IPS DF 4.7 (cell line): ENCODE measurements around the gene RHOV.

Experiments
- DNase-seq: peaks from one replicate; pipeline ENCODE4 v3.0.0-alpha.2; 2013; ENCODE audit warnings: low spot score; ENCODE audit errors: extremely low read depth

Gene RHOV

GRCh38 chr15:40873694-40874561, at the start of gene RHOV:
Gene RHOV (minus strand): TSS chr15:40874234. CDS start chr15:40874139, 95 bp downstream.
- no peak for DNase-seq

- DNase-seq, result no peak
Measured at GRCh38 chr15:40923551-40923950, 49.5 kb upstream of the RHOV start.

- DNase-seq, result no peak
Measured at GRCh38 chr15:40922608-40923005, 48.6 kb upstream of the RHOV start.

DNA sequence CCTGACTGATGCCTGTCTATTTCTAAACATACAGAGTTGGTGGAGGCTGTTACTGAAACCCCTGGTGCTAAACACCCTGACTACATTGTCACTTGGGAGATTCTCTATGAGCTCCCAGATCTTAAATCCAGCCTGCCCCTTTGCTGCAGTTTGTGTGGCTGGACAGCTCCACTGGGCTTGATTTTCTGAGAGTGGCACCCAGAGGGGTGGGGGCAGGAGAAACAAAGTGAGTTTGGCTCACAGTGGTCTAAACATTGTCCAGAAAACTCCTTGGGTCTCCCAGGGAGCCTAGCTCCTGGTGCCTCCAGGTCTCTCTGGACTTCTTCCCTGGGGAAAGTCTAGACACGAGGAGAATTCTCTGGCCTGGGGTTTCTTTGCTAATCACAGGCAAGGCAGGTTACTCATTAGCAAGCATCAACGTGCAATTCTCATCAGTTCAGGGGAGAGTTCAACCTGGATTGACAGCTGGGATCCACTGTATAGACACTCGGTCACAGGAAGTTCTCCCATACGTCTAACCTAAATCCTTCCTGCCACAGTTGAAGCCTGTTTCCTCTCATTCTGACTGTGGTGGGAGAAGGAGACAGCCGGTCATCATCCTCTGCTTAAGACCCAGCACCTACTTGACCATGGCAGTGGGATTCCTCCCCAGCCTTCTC, 48.0 kb upstream of the RHOV start:
- no peak for DNase-seq

- DNase-seq, result no peak
Measured at GRCh38 chr15:40918799-40919392, 44.9 kb upstream of the RHOV start.

DNA sequence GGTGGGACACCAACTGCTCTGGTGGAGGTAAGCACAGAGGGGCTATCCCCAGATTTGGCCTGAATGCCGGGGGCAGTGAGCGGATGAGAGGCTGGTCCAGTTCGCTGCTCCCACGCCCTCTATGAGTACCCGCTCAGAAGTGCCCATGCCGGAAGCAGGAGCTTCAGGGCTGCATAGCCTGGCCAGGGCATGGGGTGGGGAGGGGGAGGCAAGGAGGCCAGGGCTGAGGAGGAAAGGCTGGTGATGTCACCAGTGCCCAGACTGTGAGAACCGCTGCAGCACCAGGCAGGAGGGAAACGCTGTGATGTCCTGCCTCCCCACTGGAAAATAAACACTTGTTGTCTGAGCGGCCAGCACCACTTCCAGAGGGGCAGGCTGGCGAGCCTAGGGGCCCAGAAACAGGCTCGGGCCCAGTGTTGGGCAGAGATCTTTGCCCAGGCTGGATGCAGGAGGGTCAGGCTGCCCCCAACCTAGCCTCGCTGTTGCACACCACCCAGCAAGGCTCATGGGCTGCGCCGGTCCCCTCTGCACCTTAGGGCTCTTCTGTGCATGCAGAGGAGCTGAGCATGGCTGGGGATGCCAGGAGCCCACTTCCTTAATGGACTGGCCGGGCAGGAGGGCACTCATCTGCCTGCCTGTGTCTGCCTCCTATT, 44.2 kb upstream of the RHOV start:
- no peak for DNase-seq

DNA sequence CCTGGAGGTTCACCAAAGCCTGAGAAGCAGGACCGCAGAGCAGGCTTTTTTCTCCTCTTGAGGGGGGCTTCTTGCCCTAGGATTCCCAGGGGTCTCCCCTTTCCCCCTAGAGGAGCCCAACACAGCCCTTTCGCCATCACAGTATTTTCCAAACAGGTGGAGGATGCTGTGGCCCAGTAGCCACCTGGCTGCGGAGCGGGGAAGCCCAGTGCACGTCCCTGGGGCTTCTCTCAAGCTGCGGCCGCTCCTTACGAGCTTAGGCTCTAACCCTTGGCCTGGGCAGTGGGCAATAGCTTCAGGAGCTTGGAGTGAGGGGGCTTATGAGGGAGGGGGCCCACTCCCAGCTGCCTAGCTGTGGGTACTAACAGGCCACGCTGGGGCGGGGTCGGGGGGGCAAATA, 43.6 kb upstream of the RHOV start:
- no peak for DNase-seq

DNA sequence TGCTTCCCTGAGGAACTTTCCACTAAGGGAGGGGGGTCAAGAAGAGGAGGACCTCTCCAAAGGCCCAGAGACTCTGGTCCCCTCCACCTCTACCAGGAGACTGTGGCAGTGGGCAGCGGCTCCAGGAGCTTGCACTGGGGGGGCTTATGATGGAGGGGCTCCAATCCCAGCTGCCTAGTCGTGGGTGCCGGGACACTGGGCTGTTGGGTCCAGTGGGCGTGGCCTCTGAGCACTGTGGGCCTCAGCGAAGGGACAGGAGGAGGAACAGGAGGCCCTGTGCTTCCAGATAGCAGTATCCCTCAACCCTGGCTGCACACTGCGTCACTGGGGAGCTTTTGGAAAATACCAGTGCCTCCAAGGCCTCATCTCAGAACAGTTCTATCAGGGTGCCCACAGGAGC, 41.6 kb upstream of the RHOV start:
- no peak for DNase-seq

GRCh38 chr15:40915116-40915661, 41.2 kb upstream of the RHOV start:
- no peak for DNase-seq

DNA sequence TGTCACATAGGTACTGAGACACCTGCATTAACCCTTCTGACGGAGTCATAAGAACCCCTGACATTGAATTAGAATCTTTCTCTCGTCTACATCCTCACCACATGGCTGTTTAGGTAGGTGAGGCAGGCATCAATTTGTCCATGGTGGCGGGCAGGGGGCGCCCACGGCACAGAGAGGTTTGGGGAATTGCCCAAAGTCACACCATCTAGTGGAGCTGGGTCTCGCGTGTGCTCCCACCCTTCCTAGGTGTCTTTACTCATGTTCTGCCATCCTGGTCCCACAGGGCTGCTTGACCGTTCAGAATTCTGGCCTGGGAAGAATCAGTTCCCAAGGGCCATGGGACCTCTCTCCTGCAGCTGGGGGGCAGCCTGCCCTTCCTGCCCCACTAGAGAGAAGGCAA, 40.5 kb upstream of the RHOV start:
- DNase-seq, result no peak

- no peak for DNase-seq
Measured at GRCh38 chr15:40914013-40914412, 40.0 kb upstream of the RHOV start.

- DNase-seq, result no peak
Measured at GRCh38 chr15:40912478-40912877, 38.4 kb upstream of the RHOV start.

DNA sequence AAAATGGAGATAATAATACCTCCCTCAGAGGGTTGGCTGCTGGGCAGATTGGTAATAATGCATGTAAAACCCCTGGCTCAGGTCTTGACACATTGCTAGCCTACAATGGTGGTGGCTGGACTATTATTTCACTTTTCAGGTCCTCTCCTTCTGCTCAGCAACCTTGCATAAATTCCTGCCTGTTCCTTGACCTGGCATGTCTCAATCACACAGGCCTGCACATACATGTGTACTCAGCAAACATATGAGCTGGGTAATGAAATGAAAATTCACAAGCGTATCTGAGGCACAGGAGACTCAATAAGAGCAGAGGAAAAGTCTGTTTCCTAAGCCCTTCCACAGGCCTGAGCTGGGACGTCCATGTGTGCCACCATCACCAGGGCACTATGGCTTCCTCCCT, 37.7 kb upstream of the RHOV start:
- no peak for DNase-seq

DNA sequence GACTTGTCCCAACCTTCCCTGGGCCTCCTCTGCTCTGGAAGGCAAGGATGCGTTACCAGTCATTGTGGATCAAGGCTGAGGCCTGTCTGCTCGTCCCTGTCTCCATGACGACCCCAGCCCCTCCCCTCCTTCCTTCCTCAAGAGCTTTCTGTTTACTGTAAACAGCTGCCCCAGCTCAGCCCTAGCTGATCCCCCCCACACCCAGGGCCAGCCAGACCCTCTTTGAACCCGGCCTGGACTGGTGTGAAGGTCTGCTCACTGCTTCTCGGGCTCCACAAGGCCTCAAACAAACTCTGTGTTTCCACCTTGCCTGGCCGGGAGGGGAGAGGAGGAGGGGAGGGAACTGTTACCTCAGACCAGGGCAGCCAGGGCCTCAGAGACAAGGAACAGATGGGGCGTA, 37.1 kb upstream of the RHOV start:
- no peak for DNase-seq

GRCh38 chr15:40909662-40910630, 35.9 kb upstream of the RHOV start:
- DNase-seq, result no peak

DNA sequence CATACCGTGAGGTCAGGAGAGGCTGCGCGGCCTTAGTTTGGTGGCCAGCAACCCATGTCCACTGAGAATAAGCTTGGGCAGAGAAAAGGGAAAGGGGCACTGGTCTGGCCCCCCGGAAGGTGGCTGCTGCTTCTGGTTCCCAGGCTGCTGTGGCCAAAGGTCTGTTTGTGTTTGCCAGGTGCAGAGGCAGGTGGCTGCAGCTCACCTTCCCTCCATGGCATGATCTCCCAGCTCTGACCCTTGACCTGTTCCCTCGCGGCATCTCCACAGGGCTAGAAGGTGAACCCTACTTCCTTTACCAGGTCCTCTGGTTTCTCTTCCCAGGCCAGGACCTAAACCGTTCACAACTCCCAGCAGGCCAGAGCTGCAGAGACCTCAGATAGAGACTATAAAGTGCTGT, 34.1 kb upstream of the RHOV start:
- DNase-seq, result no peak

- no peak for DNase-seq
Measured at GRCh38 chr15:40906991-40907802, 33.2 kb upstream of the RHOV start.

GRCh38 chr15:40906091-40906990, 32.3 kb upstream of the RHOV start:
- no peak for DNase-seq
